ENCODE results near the gene CARD9.

CARD9 gene

GRCh38 chr9:136351252-136351800 is 22.1 kb downstream of the CARD9 start:
- no peak overlapping the region for H3K27ac ChIP-seq (ENCODE audit: low read depth, low read length, poor library complexity, severe bottlenecking)
- H2AFZ ChIP-seq (ENCODE audit: low read length) = no peak overlapping the region
- H3K9me2 ChIP-seq (ENCODE audit: low read depth, low read length) = no peaks in the 10 kb centered on the region
- no peaks in the 10 kb centered on the region for H3K4me1 ChIP-seq (ENCODE audit: insufficient read depth, low read length, severe bottlenecking)
- H3K4me2 ChIP-seq (ENCODE audit: low read length) = no peak overlapping the region
- H3K79me2 ChIP-seq (ENCODE audit: insufficient read depth, low read length) = no peaks in the 10 kb centered on the region
- H3F3A ChIP-seq (ENCODE audit: insufficient read depth, low read length) = no peaks in the 10 kb centered on the region
- H3K9me3 ChIP-seq (ENCODE audit: low read length) = no peaks in the 10 kb centered on the region
- no peak for TF ChIP-seq EZH2 (IDR thresholded peaks at IDR 0.05; ENCODE audit: borderline replicate concordance, low read length)
- TF ChIP-seq, protein P1, sequence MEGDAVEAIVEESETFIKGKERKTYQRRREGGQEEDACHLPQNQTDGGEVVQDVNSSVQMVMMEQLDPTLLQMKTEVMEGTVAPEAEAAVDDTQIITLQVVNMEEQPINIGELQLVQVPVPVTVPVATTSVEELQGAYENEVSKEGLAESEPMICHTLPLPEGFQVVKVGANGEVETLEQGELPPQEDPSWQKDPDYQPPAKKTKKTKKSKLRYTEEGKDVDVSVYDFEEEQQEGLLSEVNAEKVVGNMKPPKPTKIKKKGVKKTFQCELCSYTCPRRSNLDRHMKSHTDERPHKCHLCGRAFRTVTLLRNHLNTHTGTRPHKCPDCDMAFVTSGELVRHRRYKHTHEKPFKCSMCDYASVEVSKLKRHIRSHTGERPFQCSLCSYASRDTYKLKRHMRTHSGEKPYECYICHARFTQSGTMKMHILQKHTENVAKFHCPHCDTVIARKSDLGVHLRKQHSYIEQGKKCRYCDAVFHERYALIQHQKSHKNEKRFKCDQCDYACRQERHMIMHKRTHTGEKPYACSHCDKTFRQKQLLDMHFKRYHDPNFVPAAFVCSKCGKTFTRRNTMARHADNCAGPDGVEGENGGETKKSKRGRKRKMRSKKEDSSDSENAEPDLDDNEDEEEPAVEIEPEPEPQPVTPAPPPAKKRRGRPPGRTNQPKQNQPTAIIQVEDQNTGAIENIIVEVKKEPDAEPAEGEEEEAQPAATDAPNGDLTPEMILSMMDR (IDR thresholded peaks at IDR 0.05; ENCODE audit: low read length) = no peak
- no peaks in the 10 kb centered on the region for H4K20me1 ChIP-seq (ENCODE audit: insufficient read depth, low read length)
- no peaks in the 10 kb centered on the region for H3K36me3 ChIP-seq (ENCODE audit: insufficient read depth, low read length)
- H3K9ac ChIP-seq (ENCODE audit: low read length) = no peak overlapping the region
- H3K4me3 ChIP-seq (ENCODE audit: low read depth, low read length, poor library complexity, severe bottlenecking) = no peak overlapping the region
- peaks cover 15% of the 10 kb centered on the region; the same call in 1 of the 2 replicates for H3K27me3 ChIP-seq (ENCODE audit: insufficient read depth, low read length)

DNA sequence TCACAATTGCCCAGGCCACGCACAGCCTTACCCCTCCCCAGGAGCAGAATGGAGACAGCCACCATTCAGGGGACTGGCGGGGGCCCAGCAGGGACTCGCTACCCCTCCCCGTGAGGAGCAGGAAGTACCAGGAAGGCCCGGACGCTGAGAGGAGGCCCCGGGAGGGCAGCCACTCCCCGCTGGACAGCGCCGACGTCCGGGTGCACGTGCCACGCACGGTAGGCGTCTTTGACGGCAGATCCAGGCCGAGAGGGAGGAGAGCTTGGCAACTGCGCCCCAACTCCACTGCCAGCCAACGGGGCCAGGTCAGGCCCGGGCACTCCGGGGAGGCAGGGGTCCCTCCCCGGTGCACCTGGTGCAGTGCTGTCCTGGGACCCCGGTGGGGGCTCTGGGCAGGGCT is 23.9 kb downstream of the CARD9 start:
- H2AFZ ChIP-seq (ENCODE audit: low read length) = no peak overlapping the region
- no peak overlapping the region for H3K27ac ChIP-seq (ENCODE audit: low read depth, low read length, poor library complexity, severe bottlenecking)
- TF ChIP-seq, protein P1 (IDR thresholded peaks at IDR 0.05; ENCODE audit: low read length) = no peak
- no peak for TF ChIP-seq EZH2 (IDR thresholded peaks at IDR 0.05; ENCODE audit: borderline replicate concordance, low read length)
- no peaks in the 10 kb centered on the region for H3K36me3 ChIP-seq (ENCODE audit: insufficient read depth, low read length)
- peaks cover 11% of the 10 kb centered on the region; the same call in 1 of the 2 replicates for H3K27me3 ChIP-seq (ENCODE audit: insufficient read depth, low read length)
- H3K9ac ChIP-seq (ENCODE audit: low read length) = no peak overlapping the region
- no peaks in the 10 kb centered on the region for H3K9me3 ChIP-seq (ENCODE audit: low read length)
- no peaks in the 10 kb centered on the region for H3K9me2 ChIP-seq (ENCODE audit: low read depth, low read length)
- H4K20me1 ChIP-seq (ENCODE audit: insufficient read depth, low read length) = no peaks in the 10 kb centered on the region
- H3K4me1 ChIP-seq (ENCODE audit: insufficient read depth, low read length, severe bottlenecking) = no peaks in the 10 kb centered on the region
- H3K4me2 ChIP-seq (ENCODE audit: low read length) = no peak overlapping the region
- H3K4me3 ChIP-seq (ENCODE audit: low read depth, low read length, poor library complexity, severe bottlenecking) = no peak overlapping the region
- no peaks in the 10 kb centered on the region for H3F3A ChIP-seq (ENCODE audit: insufficient read depth, low read length)
- H3K79me2 ChIP-seq (ENCODE audit: insufficient read depth, low read length) = no peaks in the 10 kb centered on the region

- Histone ChIP-seq H2AFZ (ENCODE audit: low read length) (no peak overlapping the region), H3K36me3 (ENCODE audit: insufficient read depth, low read length) (no peaks in the 10 kb centered on the region), H3K9me2 (ENCODE audit: low read depth, low read length) (no peaks in the 10 kb centered on the region), H3K9ac (ENCODE audit: low read length) (no peak overlapping the region), H3K9me3 (ENCODE audit: low read length) (no peaks in the 10 kb centered on the region), H3K27me3 (ENCODE audit: insufficient read depth, low read length) (peaks cover 11% of the 10 kb centered on the region; the same call in 1 of the 2 replicates), H3K27ac (ENCODE audit: low read depth, low read length, poor library complexity, severe bottlenecking) (no peak overlapping the region), H3F3A (ENCODE audit: insufficient read depth, low read length) (no peaks in the 10 kb centered on the region), H3K79me2 (ENCODE audit: insufficient read depth, low read length) (no peaks in the 10 kb centered on the region), H3K4me1 (ENCODE audit: insufficient read depth, low read length, severe bottlenecking) (no peaks in the 10 kb centered on the region), H4K20me1 (ENCODE audit: insufficient read depth, low read length) (no peaks in the 10 kb centered on the region), H3K4me2 (ENCODE audit: low read length) (no peak overlapping the region), H3K4me3 (ENCODE audit: low read depth, low read length, poor library complexity, severe bottlenecking) (no peak overlapping the region)
- no peak for TF ChIP-seq EZH2 (IDR thresholded peaks at IDR 0.05; ENCODE audit: borderline replicate concordance, low read length)
- TF ChIP-seq, protein P1 (IDR thresholded peaks at IDR 0.05; ENCODE audit: low read length) = no peak
Observed at GRCh38 chr9:136348691-136349090, 24.8 kb downstream of the CARD9 start.

All from OCI-LY1 (cell line).